Thyroid gland (tissue), 4 donors: Measurements from ENCODE around the gene HIVEP2. TPM values are rescaled to one million over a fixed set of nuclear protein-coding genes. Genes with fewer than 3 reads are reported as not detected.

ENCODE experiments used
- DNase-seq, 2 donors: peaks; one replicate each; pipeline ENCODE4 v3.0.0-alpha.2; 2019
- H3K27ac ChIP-seq, 3 donors: fragments of 200-600 bp; sonication (generic); 1 replicate in 2 of 3; 2 replicates in 1 of 3; pipeline ENCODE4 v1.5.1; 2016 to 2019; ENCODE audit warnings: mild to moderate bottlenecking in 1 of 3, moderate library complexity in 1 of 3
- H3K27me3 ChIP-seq: fragments of 200-600 bp; sonication (generic); one replicate; pipeline ENCODE4 v1.5.1; 2019
- H3K36me3 ChIP-seq, 2 donors: fragments of 200-600 bp; sonication (generic); one replicate each; pipeline ENCODE4 v1.5.1; 2016 to 2019
- H3K4me1 ChIP-seq, 2 donors: fragments of 200-600 bp; sonication (generic); one replicate each; pipeline ENCODE4 v1.5.1; 2017 to 2019
- H3K4me3 ChIP-seq, 3 donors: fragments of 200-600 bp; sonication (generic); replicated peaks in 1 of 3; 1 replicate in 2 of 3; 2 replicates in 1 of 3; pipeline ENCODE4 v1.5.1; 2016; ENCODE audit warnings: mild to moderate bottlenecking in 1 of 3
- H3K9me3 ChIP-seq: fragments of 200-600 bp; sonication (generic); one replicate; pipeline ENCODE4 v1.5.1; 2017
- CTCF ChIP-seq, 6 experiments: fragments of 200-600 bp in 3 of 6; fragments of 450-650 bp in 3 of 6; sonication (generic) in 3 of 6; IDR thresholded peaks; one replicate each; pipeline ENCODE4 v1.5.1; 2016 to 2019; ENCODE audit warnings: antibody characterized with exemption in 6 of 6, mild to moderate bottlenecking in 2 of 6, inconsistent platforms in 1 of 6, moderate library complexity in 1 of 6
- POLR2A ChIP-seq, 2 donors: fragments of 450-650 bp; IDR thresholded peaks; one replicate each; pipeline ENCODE4 v1.6.1; 2017; ENCODE audit warnings: antibody characterized with exemption in 2 of 2, mild to moderate bottlenecking in 2 of 2, moderate library complexity in 1 of 2
- WGBS, 2 donors: methylation state at CpG; one replicate each; pipeline ENCODE4 v1.1.5; 2017; 5-methylcytosine and 5-hydroxymethylcytosine counted together
- intact Hi-C: fragments of 100-400 bp; cut with DNase I; formaldehyde crosslinking; loops from one replicate; pipeline ENCODE4 v1.15.1; 2023
- total RNA-seq, 4 donors: library from RNA; depleted of rRNA; stranded (reverse); fragments of >200 nt; gene quantifications; one replicate each; pipeline ENCODE4 v1.2.3, GENCODE V29; 2016

The HIVEP2 gene
- total RNA-seq, 4 donors from 2014 or later: 23.3 to 41.8 (median 26.4) TPM

GRCh38 chr6:142845624-142846458 lies 99.1 kb downstream of the HIVEP2 start:
- DNase-seq: peak; percentile 95 to 97
- Histone ChIP-seq H3K27ac (peak overlapping the region; percentile 49 to 84 (median 80)), H3K36me3 (no peaks in the 10 kb centered on the region), H3K27me3 (no peaks in the 10 kb centered on the region), H3K4me1 (peaks cover 16 to 29% of the 10 kb centered on the region in 2 donors), H3K9me3 (no peaks in the 10 kb centered on the region), H3K4me3 (peak overlapping the region in 1 of 3 donors; percentile 13)
- TF ChIP-seq POLR2A (IDR thresholded peaks at IDR 0.05) (peak in 1 of 2 donors; percentile 27), CTCF (IDR thresholded peaks at IDR 0.05) (no peak)
- intact Hi-C loops: no loop called here
- WGBS, 2 donors: 5 to 10% methylated on average over 12 to 16 of the region's 23 CpGs

GRCh38 chr6:142845143-142845571 lies 99.8 kb downstream of the HIVEP2 start:
- peak overlapping the region; percentile 49 to 84 (median 80) for H3K27ac ChIP-seq
- H3K36me3 ChIP-seq: no peaks in the 10 kb centered on the region
- no peaks in the 10 kb centered on the region for H3K9me3 ChIP-seq
- intact Hi-C loops: no loop called here
- TF ChIP-seq CTCF (IDR thresholded peaks at IDR 0.05): no peak
- TF ChIP-seq POLR2A (IDR thresholded peaks at IDR 0.05): no peak
- peaks cover 16 to 29% of the 10 kb centered on the region in 2 donors for H3K4me1 ChIP-seq
- 66 to 73% methylated on average over 2 of the region's 2 CpGs for WGBS, 2 donors
- no peaks in the 10 kb centered on the region for H3K27me3 ChIP-seq
- H3K4me3 ChIP-seq: peak overlapping the region in 1 of 3 donors; percentile 13
- DNase-seq: no peak

GRCh38 chr6:142844065-142844755 lies 100.8 kb downstream of the HIVEP2 start:
- intact Hi-C loops: no loop called here
- Histone ChIP-seq H3K4me1 (peaks cover 16 to 32% of the 10 kb centered on the region in 2 donors), H3K36me3 (no peaks in the 10 kb centered on the region), H3K9me3 (no peaks in the 10 kb centered on the region), H3K4me3 (no peak overlapping the region), H3K27me3 (no peaks in the 10 kb centered on the region), H3K27ac (no peak overlapping the region)
- DNase-seq: no peak
- 85 to 88% methylated on average over 6 of the region's 6 CpGs for WGBS, 2 donors
- TF ChIP-seq CTCF (IDR thresholded peaks at IDR 0.05): no peak

GRCh38 chr6:142843361-142843760 lies 101.6 kb downstream of the HIVEP2 start:
- DNase-seq: no peak
- no peaks in the 10 kb centered on the region for H3K9me3 ChIP-seq
- no peaks in the 10 kb centered on the region for H3K27me3 ChIP-seq
- 77 to 85% methylated on average over 4 of the region's 4 CpGs for WGBS, 2 donors
- H3K4me3 ChIP-seq: no peak overlapping the region
- TF ChIP-seq POLR2A (IDR thresholded peaks at IDR 0.05) (no peak), CTCF (IDR thresholded peaks at IDR 0.05) (no peak)
- H3K36me3 ChIP-seq: no peaks in the 10 kb centered on the region
- intact Hi-C loops: no loop called here
- peaks cover 16 to 33% of the 10 kb centered on the region in 2 donors for H3K4me1 ChIP-seq
- H3K27ac ChIP-seq: no peak overlapping the region
